ENCODE results near the gene C9orf50. TPM values are rescaled to one million over a fixed set of nuclear protein-coding genes. Genes with fewer than 3 reads are reported as not detected.

The C9orf50 gene
- total RNA-seq, 1 experiment from 2014 or later: not detected

- BruUV-seq (replicated peaks): no TSS peak
- Histone ChIP-seq H3K27ac (no peak overlapping the region), H3K27me3 (ENCODE audit: insufficient read depth, low read depth) (no peaks in the 10 kb centered on the region), H3K36me3 (ENCODE audit: low read depth) (no peaks in the 10 kb centered on the region), H4K20me1 (ENCODE audit: insufficient read depth) (no peaks in the 10 kb centered on the region), H3K4me3 (no peak overlapping the region), H3K4me1 (replicated peaks; ENCODE audit: insufficient read depth) (0 out of 2 replicates have a peak, but pooled peaks cover 4% of the 10 kb centered on the region), H3K9me3 (ENCODE audit: insufficient read depth, low read depth) (no peaks in the 10 kb centered on the region), H3F3A (ENCODE audit: insufficient read depth, low read depth) (no peaks in the 10 kb centered on the region), H3K9me2 (ENCODE audit: insufficient read depth) (no peaks in the 10 kb centered on the region), H3K79me2 (ENCODE audit: low read depth) (no peaks in the 10 kb centered on the region), H2AFZ (no peak overlapping the region), H3K4me2 (no peak overlapping the region)
- TF ChIP-seq EZH2 (IDR thresholded peaks at IDR 0.05; ENCODE audit: low read depth) (no peak), CTCF (conservative IDR thresholded peaks at IDR 0.05) (no peak)
- DNase-seq: no peak
- intact Hi-C loops (cut with micrococcal nuclease; ENCODE audit: unreplicated experiment): no loop called here
- POLR2A ChIA-PET (ENCODE audit: unreplicated experiment): no interaction called here
- CTCF ChIA-PET: interaction anchor here (0.6 to 1.0 kb wide), 2 partner anchors 91 to 240 kb away, joined by 3 read pairs; no protein-coding TSS in a partner anchor
Observed at GRCh38 chr9:129586245-129586644, 34.7 kb downstream of the C9orf50 start.

- H3K4me2 ChIP-seq: no peak overlapping the region
- no peaks in the 10 kb centered on the region for H4K20me1 ChIP-seq (ENCODE audit: insufficient read depth)
- no peaks in the 10 kb centered on the region for H3K36me3 ChIP-seq (ENCODE audit: low read depth)
- H3K9me2 ChIP-seq (ENCODE audit: insufficient read depth): no peaks in the 10 kb centered on the region
- no peak for DNase-seq
- H2AFZ ChIP-seq: no peak overlapping the region
- intact Hi-C loops (cut with micrococcal nuclease; ENCODE audit: unreplicated experiment): no loop called here
- H3K27ac ChIP-seq: no peak overlapping the region
- 0 out of 2 replicates have a peak, but pooled peaks cover 4% of the 10 kb centered on the region for H3K4me1 ChIP-seq (replicated peaks; ENCODE audit: insufficient read depth)
- H3K9me3 ChIP-seq (ENCODE audit: insufficient read depth, low read depth): no peaks in the 10 kb centered on the region
- H3F3A ChIP-seq (ENCODE audit: insufficient read depth, low read depth): no peaks in the 10 kb centered on the region
- no peak for TF ChIP-seq CTCF (conservative IDR thresholded peaks at IDR 0.05)
- no peak for TF ChIP-seq EZH2 (IDR thresholded peaks at IDR 0.05; ENCODE audit: low read depth)
- CTCF ChIA-PET: no interaction called here
- H3K4me3 ChIP-seq: no peak overlapping the region
- no TSS peak for BruUV-seq (replicated peaks)
- H3K79me2 ChIP-seq (ENCODE audit: low read depth): no peaks in the 10 kb centered on the region
- POLR2A ChIA-PET (ENCODE audit: unreplicated experiment): interaction anchor here (0.6 kb wide), 1 partner anchor 471 kb away, joined by 5 read pairs; no protein-coding TSS in a partner anchor
- no peaks in the 10 kb centered on the region for H3K27me3 ChIP-seq (ENCODE audit: insufficient read depth, low read depth)
Observed at GRCh38 chr9:129585352-129585751, 35.5 kb downstream of the C9orf50 start.

- peak overlapping the region; percentile 23; the same call in 1 of the 2 replicates for H3K4me2 ChIP-seq
- H3K27me3 ChIP-seq (ENCODE audit: insufficient read depth, low read depth): no peaks in the 10 kb centered on the region
- peaks cover 14% of the 10 kb centered on the region for H3K4me1 ChIP-seq (replicated peaks; ENCODE audit: insufficient read depth)
- no TSS peak for BruUV-seq (replicated peaks)
- peak; percentile 63 to 65 for DNase-seq
- no peak overlapping the region for H3K27ac ChIP-seq
- H3K9me2 ChIP-seq (ENCODE audit: insufficient read depth): no peaks in the 10 kb centered on the region
- no peaks in the 10 kb centered on the region for H3K9me3 ChIP-seq (ENCODE audit: insufficient read depth, low read depth)
- CTCF ChIA-PET: no interaction called here
- no peaks in the 10 kb centered on the region for H3F3A ChIP-seq (ENCODE audit: insufficient read depth, low read depth)
- H3K4me3 ChIP-seq: no peak overlapping the region
- no peaks in the 10 kb centered on the region for H4K20me1 ChIP-seq (ENCODE audit: insufficient read depth)
- POLR2A ChIA-PET (ENCODE audit: unreplicated experiment): no interaction called here
- H3K79me2 ChIP-seq (ENCODE audit: low read depth): no peaks in the 10 kb centered on the region
- H2AFZ ChIP-seq: peak overlapping the region; percentile 25; the same call in 1 of the 2 replicates
- no peaks in the 10 kb centered on the region for H3K36me3 ChIP-seq (ENCODE audit: low read depth)
- intact Hi-C loops (cut with micrococcal nuclease; ENCODE audit: unreplicated experiment): no loop called here
- TF ChIP-seq CTCF (conservative IDR thresholded peaks at IDR 0.05) (no peak), EZH2 (IDR thresholded peaks at IDR 0.05; ENCODE audit: low read depth) (no peak)
Observed at GRCh38 chr9:129584136-129584535, 36.8 kb downstream of the C9orf50 start.
